ENCODE results near the gene MYO16.
"Not testable (repeated sequence)": the region's sequence is repeated elsewhere in the genome, so short reads cannot be mapped to it uniquely, and the experiment has no call there.

The MYO16 gene

GRCh38 chr13:109091249-109091648 is 461.8 kb downstream of the MYO16 start:
- DNase-seq: no peak

GRCh38 chr13:109092186-109092585 is 462.8 kb downstream of the MYO16 start:
- not testable (repeated sequence) for DNase-seq

DNA sequence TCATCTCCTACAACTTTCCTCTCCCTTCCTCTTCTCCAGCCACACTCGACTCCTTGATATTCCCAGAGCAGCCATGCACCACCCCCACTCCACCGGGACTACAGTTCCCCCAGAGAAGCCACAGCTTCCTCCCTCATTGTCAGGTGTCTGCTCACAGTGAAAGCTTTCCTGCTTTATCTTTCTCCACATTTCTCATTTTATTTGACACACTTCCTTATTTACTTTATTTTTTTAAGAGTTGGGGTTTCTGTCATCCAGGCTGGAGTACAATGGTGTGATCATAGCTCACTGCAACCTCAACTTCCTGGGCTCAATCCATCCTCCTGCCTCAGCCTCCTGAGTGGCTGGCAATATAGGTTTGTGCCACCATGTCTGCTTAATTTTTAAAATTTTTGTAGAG is 464.6 kb downstream of the MYO16 start:
- no peak for DNase-seq

DNA sequence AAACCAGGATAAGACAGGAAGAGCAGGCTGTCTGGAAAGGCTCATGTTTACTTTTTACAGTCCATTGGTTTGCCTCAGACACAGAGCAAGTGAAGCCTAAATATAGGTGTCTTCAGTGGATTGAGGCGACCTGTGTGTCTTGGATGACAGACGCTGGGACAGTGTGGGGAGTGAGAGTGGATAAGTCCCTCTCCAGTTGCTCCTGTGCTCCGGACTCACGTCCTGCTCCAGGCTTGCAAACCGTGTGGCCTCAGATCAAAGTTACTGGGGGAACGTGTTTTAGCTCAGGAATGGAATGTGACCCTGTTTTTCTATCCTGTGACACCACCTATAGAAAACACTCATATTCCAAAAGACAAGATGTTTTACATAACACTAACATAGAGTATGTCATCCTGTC is 465.7 kb downstream of the MYO16 start:
- no peak for DNase-seq

GRCh38 chr13:109096101-109096500 is 466.7 kb downstream of the MYO16 start:
- DNase-seq: no peak

DNA sequence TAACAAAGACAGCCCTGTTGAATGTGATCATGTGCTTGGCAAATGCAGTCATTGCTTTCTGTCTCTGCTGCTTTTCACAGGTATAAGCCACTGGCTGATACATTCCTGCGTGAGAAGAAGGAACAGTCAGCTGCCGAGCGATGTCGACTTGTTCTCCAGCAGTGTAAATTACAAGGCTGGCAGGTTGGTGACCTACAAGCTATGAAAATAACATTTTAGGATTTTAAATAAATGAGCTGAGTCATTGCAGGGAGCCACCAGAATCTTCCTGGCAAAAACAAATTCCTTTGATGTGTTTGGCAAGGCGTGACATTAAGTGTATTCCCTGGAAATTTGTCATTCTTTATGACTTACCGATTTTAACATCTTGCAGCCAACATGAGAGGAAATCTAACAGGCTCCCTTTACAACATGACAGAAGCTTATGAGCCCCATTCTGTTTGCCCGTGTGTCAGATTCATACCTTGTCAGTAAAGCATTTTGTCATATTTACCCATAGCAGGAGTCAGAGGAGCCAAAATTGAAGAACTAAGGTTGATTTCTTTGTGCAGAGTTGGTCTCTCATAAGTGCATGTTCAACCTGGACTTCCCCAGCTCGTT is 471.4 kb downstream of the MYO16 start:
- DNase-seq: no peak

- no peak for DNase-seq
Measured at GRCh38 chr13:109101550-109102144, 472.2 kb downstream of the MYO16 start.

DNA sequence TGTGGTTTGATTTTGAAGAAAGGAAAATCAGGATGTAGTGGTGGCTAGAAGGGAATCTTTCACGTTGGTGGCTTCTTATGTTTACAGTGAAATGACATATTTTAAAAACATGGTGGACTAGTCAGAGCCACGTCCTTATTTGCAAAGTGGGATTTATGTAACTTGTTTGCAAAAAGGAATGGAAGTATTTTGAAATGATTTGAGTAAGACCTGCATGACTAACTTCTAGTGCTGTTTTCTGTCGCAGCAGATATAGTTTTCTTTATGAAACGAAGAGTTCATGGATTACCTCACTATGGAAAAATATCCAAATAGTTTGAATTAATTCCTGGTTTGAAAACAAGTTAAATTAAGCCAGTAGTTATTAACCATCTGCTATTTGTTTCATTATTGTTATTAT is 476.5 kb downstream of the MYO16 start:
- DNase-seq: no peak

DNA sequence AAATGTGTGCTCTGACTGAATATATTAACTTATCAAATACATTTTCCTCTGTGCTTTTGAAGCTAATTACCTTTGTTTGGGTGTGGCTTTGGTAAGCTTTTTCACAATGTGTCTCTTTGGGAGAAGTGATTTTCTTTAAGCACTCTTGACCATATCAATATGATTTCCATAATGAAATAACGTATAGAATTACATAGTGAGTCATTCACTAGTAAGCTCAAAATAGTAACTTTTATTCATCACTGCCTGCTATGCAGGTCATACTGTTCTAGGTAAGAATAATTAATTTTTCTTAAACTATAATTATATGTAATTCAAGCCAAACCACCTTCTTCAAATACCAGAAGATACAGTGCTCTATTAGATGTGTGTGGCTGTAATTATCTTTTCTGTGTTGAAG is 480.7 kb downstream of the MYO16 start:
- DNase-seq: no peak

DNA sequence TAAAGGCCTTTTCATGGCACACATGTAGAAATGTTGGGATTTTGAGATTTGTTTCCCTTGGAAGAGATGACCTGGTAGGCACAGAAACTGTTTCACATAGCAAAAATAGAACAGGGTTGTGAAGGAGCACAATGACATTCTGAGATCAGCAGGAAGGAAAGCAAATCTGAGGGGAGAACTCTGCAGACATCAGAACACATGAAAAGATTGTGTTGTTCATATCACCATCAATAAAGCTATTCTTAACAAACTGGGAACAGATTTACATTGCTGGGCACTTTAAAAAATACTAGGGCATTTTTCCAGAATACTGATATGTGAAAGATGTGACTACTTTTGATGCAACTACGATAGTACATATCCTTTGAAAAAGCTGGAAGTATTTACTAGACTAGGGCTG is 481.7 kb downstream of the MYO16 start:
- no peak for DNase-seq

- no peak for DNase-seq
Measured at GRCh38 chr13:109113427-109113826, 484.0 kb downstream of the MYO16 start.

DNA sequence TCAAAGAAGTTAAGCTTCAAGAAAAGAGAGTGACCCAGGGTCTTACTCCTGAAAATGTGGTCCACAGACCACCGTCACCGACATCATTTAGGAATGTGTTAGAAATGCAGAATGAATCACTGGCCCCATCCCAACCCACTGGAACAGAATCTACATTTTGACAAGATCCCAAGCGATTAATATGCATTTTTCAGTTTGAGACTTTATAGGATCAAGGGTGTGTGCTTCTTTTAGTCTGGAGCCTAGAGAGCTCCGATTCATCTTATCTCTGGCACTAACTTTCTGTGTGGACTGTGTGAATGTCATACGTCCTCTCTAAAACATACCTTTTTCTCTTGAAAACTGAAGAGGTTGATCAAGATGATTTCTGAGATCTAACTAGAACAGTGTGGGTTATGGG is 484.8 kb downstream of the MYO16 start:
- DNase-seq: no peak

GRCh38 chr13:109114991-109115390 is 485.6 kb downstream of the MYO16 start:
- DNase-seq: no peak

- DNase-seq: no peak
Measured at GRCh38 chr13:109118521-109118920, 489.1 kb downstream of the MYO16 start.

- no peak for DNase-seq
Measured at GRCh38 chr13:109119896-109120295, 490.5 kb downstream of the MYO16 start.

DNA sequence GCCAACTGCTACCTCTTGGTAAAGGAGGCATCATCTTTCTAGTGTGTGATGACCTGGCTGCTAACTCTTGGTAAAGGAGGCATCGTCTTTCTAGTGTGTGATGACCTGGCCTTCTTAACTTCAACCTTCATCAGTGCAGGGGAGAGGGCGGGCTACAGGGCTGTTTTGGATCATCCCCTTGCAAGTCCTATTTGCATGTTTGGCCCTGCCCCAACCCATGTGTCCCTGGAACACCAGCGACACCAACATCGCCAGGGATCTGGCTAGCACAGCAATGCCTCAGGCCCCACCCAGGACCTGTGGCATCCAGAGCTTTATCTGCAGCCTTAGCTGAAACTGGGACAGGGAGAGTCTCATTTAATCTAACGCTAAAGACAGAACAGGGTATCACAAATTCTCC is 492.4 kb downstream of the MYO16 start:
- DNase-seq: no peak

- no peak for DNase-seq
Measured at GRCh38 chr13:109123971-109124370, 494.6 kb downstream of the MYO16 start.

DNA sequence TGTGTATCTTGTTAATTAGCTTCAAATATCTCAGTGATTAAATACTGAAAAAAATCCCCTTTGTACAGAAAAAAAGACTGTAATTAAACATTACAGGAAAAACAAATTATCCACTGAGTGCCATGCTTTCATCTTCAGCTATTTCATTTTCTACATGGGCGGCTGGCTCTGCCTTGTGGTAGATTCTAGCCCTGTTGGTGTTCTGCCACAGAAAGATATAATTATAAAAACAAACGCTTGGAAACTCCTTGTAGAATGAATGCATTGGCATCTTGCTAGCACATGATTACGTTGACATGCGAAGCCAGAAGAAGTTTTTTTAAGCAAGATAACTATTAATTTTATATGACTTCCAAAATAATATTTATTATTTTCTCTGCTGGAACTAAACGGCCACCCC is 496.8 kb downstream of the MYO16 start:
- DNase-seq: no peak

GRCh38 chr13:109126891-109127641 is 497.7 kb downstream of the MYO16 start:
- DNase-seq: no peak

- no peak for DNase-seq
Measured at GRCh38 chr13:109128121-109128520, 498.7 kb downstream of the MYO16 start.

- DNase-seq: no peak
Measured at GRCh38 chr13:109130093-109130835, 500.9 kb downstream of the MYO16 start.

DNA sequence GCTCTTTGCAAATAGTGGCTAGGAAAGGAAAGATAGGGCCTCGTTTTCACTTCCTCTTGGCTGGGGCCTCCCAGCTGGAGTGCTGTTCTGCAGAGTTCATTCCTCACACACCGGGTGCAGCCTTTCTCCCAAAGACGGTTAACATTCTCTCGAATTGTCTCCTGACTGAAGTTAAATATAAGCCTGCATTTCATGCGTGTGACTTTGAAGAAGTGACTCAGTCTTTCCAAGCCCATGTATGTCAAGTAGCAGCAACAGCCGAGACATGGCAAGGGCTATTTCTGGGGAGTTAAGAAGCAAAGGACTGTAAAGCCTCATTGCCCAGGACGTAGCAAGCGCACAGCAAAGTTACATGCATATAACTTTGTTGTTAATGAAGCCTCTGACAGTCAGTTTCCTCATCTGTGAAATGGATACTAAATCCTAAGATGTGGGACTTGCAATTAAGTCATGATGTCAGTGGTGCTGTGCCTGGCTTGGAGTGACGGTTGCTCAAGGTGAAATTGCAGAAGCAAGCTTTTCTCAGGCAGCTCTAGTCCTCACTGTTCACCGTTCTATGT is 502.4 kb downstream of the MYO16 start:
- DNase-seq: no peak

GRCh38 chr13:109135018-109135417 is 505.6 kb downstream of the MYO16 start:
- DNase-seq: no peak
